GM12878 (cell line): ENCODE measurements around the gene PML. TPM values are rescaled to one million over a fixed set of nuclear protein-coding genes. Genes with fewer than 3 reads are reported as not detected.

Experiments
- ATAC-seq: fragments of 200-7000 bp; cut with Tn5 transposase; 3 replicates; pipeline ENCODE4 v1.9.1; 2020; ENCODE audit warnings: mild to moderate bottlenecking, moderate library complexity
- BruUV-seq: library from RNA; stranded (reverse); fragments of 400-500 nt; replicated peaks from 2 replicates; lab custom pipeline; 2021; lab: Mats Ljungman, UMichigan
- CTCF ChIA-PET: fragments of 300-600 bp; sonication (Branson Sonifier 250); formaldehyde crosslinking; extraction: SDS; loops from one replicate; lab custom pipeline; 2021; ENCODE audit warnings: inconsistent platforms; lab: Yijun Ruan, JAX
- POLR2A ChIA-PET: fragments of 350-600 bp; formaldehyde crosslinking; extraction: SDS; loops from one replicate; lab custom pipeline; 2021; ENCODE audit warnings: inconsistent platforms; lab: Charles Lee
- RAD21 ChIA-PET: fragments of 300-600 bp; sonication (Branson Sonifier 250); formaldehyde crosslinking; loops from one replicate; lab custom pipeline; 2023; ENCODE audit warnings: antibody characterized with exemption; ENCODE audit not compliant: unreplicated experiment; lab: Charles Lee
- SMC1A ChIA-PET: fragments of 300-600 bp; sonication (Branson Sonifier 250); formaldehyde crosslinking; loops from one replicate; lab custom pipeline; 2023; ENCODE audit not compliant: unreplicated experiment, uncharacterized antibody; lab: Charles Lee
- DNase-seq: peaks from one replicate; pipeline ENCODE4 v3.0.0-alpha.2; 2011; ENCODE audit warnings: low read depth, low spot score
- FAIRE-seq: peaks from 3 replicates; lab custom pipeline; 2011; peaks lifted over from hg19 to GRCh38; lab: Jason Lieb, UNC
- H2AFZ ChIP-seq: 2 replicates; pipeline ENCODE4 v1.6.0; 2011; ENCODE audit warnings: low read depth, low read length, control low read depth; ENCODE audit not compliant: control insufficient read depth
- H3K27ac ChIP-seq: 2 replicates; pipeline ENCODE4 v1.5.1; 2011; ENCODE audit warnings: control low read depth; ENCODE audit not compliant: control insufficient read depth, insufficient read depth
- H3K27me3 ChIP-seq, 2 experiments: replicated peaks in 1 of 2; 2 replicates each; pipeline versions ENCODE4 v1.6.0 to v1.6.1; 2011; ENCODE audit warnings: low read length in 1 of 2; ENCODE audit not compliant: control insufficient read depth in 2 of 2, insufficient read depth in 2 of 2
- H3K36me3 ChIP-seq, 2 experiments: 2 replicates each; pipeline ENCODE4 v1.5.1; 2011; ENCODE audit warnings: low read length in 1 of 2; ENCODE audit not compliant: control insufficient read depth in 2 of 2, insufficient read depth in 2 of 2
- H3K4me1 ChIP-seq: 2 replicates; pipeline ENCODE4 v1.6.1; 2011; ENCODE audit warnings: mild to moderate bottlenecking, low read length, moderate library complexity, mixed read lengths; ENCODE audit not compliant: control insufficient read depth, insufficient read depth
- H3K4me2 ChIP-seq: 2 replicates; pipeline ENCODE4 v1.6.0; 2011; ENCODE audit warnings: control low read depth; ENCODE audit not compliant: control insufficient read depth, insufficient read depth
- H3K4me3 ChIP-seq: fragments of 200-600 bp; sonication (generic); 2 replicates; pipeline ENCODE4 v1.5.1; 2016
- H3K79me2 ChIP-seq: 2 replicates; pipeline ENCODE4 v1.6.0; 2011; ENCODE audit warnings: low read length; ENCODE audit not compliant: control insufficient read depth, insufficient read depth
- H3K9ac ChIP-seq: 2 replicates; pipeline ENCODE4 v1.8.0; 2011; ENCODE audit warnings: low read length, control low read depth, mixed read lengths; ENCODE audit not compliant: control insufficient read depth, insufficient read depth
- H3K9me3 ChIP-seq: replicated peaks from 3 replicates; pipeline ENCODE4 v1.5.1; 2011; ENCODE audit warnings: mild to moderate bottlenecking, low read length; ENCODE audit not compliant: control insufficient read depth, insufficient read depth
- H4K20me1 ChIP-seq: 2 replicates; pipeline ENCODE4 v1.6.0; 2011; ENCODE audit not compliant: control insufficient read depth, insufficient read depth
- BACH1 ChIP-seq: fragments of 450-650 bp; IDR thresholded peaks from 2 replicates; pipeline ENCODE4 v1.6.1; 2017; ENCODE audit warnings: mild to moderate bottlenecking, borderline replicate concordance
- BCL3 ChIP-seq: IDR thresholded peaks from 2 replicates; pipeline ENCODE4 v1.6.1; 2011; ENCODE audit warnings: borderline replicate concordance, low read depth, mild to moderate bottlenecking, moderate library complexity, low read length; ENCODE audit not compliant: insufficient read depth, poor library complexity, severe bottlenecking
- BHLHE40 ChIP-seq, 2 experiments: fragments of 450-650 bp in 1 of 2; IDR thresholded peaks; 2 replicates each; pipeline ENCODE4 v1.6.1; 2011 to 2017; ENCODE audit warnings: low read depth in 2 of 2, borderline replicate concordance in 1 of 2, improper control_type of control experiment in 1 of 2, low read length in 1 of 2, mild to moderate bottlenecking in 1 of 2
- BMI1 ChIP-seq: fragments of 450-650 bp; IDR thresholded peaks from 2 replicates; pipeline ENCODE4 v1.6.1; 2016; ENCODE audit warnings: mild to moderate bottlenecking, moderate library complexity, borderline replicate concordance
- CREM ChIP-seq: IDR thresholded peaks from 2 replicates; pipeline ENCODE4 v1.6.1; 2014; ENCODE audit warnings: antibody characterized with exemption, low read depth
- GATAD2B ChIP-seq: fragments of 450-650 bp; conservative IDR thresholded peaks from 2 replicates; pipeline ENCODE4 v1.6.1; 2017; ENCODE audit warnings: low read depth, mild to moderate bottlenecking, moderate library complexity
- RAD51 ChIP-seq: fragments of 450-650 bp; IDR thresholded peaks from 2 replicates; pipeline ENCODE4 v1.6.1; 2016; ENCODE audit warnings: moderate library complexity, mild to moderate bottlenecking, inconsistent platforms
- SIN3A ChIP-seq: IDR thresholded peaks from 2 replicates; pipeline ENCODE4 v1.6.1; 2012; ENCODE audit warnings: low read depth, low read length, improper control_type of control experiment
- ZBTB4 ChIP-seq: fragments of 450-650 bp; formaldehyde crosslinking; IDR thresholded peaks from 2 replicates; pipeline ENCODE4 v1.4.0; 2022; ENCODE audit warnings: mild to moderate bottlenecking, moderate library complexity
- WGBS: methylation state at CpG from one replicate; pipeline ENCODE4 v1.1.6; 2016; ENCODE audit warnings: low lambda C conversion rate; ENCODE audit not compliant: insufficient replicate concordance, insufficient coverage; ENCODE audit errors: missing lambda C conversion rate; 5-methylcytosine and 5-hydroxymethylcytosine counted together
- in situ Hi-C: fragments of 300-500 bp; cut with MboI; formaldehyde crosslinking; loops from 9 replicates; pipeline ENCODE4 v1.14.3; 2018; ENCODE audit warnings: mixed read lengths
- intact Hi-C: fragments of 100-400 bp; cut with micrococcal nuclease; formaldehyde crosslinking; loops from one replicate; pipeline ENCODE4 v1.14.2; 2022; ENCODE audit not compliant: unreplicated experiment
- polyA plus RNA-seq, 11 experiments: library from polyadenylated mRNA; depleted of rRNA in 4 of 11; unstranded in 6 of 11; stranded (reverse) in 5 of 11; fragments of >200 nt; fragmentation: Nextera tagmentation in 4 of 11; fragmentation: Illumina TruSeq in 1 of 11; extraction: Ambion mirVana in 4 of 11; extraction: Trizol in 1 of 11; gene quantifications; 1 replicate in 1 of 11; 2 replicates in 10 of 11; pipeline versions ENCODE4 v1.2.1 to v1.2.3, GENCODE V29; 2011 to 2016; ENCODE audit warnings: inconsistent platforms in 2 of 11, missing spikeins in 2 of 11, low read depth in 1 of 11
- total RNA-seq, 4 experiments: library from RNA; depleted of rRNA in 3 of 4; stranded (reverse); fragments of >200 nt in 3 of 4; fragmentation: Illumina TruSeq in 1 of 4; extraction: Trizol in 1 of 4; gene quantifications; 2 replicates each; pipeline versions ENCODE4 v1.2.1 to v1.2.3, GENCODE V29; 2013 to 2021
- TF ChIP-seq, protein P1 (sequence below): fragments of 450-650 bp; IDR thresholded peaks from 2 replicates; pipeline ENCODE4 v1.6.1; 2017; ENCODE audit warnings: antibody characterized with exemption, mild to moderate bottlenecking, moderate library complexity
- TF ChIP-seq, protein P2 (sequence below): fragments of 450-650 bp; IDR thresholded peaks from 2 replicates; pipeline ENCODE4 v1.6.1; 2017; ENCODE audit warnings: low read depth, mild to moderate bottlenecking, moderate library complexity

The PML gene
- total and polyA plus RNA-seq, 10 of the 15 experiments (the other 5 are each of a cell fraction or from before 2014, with no cell fraction given) = 8.5 to 95.5 (median 30.8) TPM

DNA sequence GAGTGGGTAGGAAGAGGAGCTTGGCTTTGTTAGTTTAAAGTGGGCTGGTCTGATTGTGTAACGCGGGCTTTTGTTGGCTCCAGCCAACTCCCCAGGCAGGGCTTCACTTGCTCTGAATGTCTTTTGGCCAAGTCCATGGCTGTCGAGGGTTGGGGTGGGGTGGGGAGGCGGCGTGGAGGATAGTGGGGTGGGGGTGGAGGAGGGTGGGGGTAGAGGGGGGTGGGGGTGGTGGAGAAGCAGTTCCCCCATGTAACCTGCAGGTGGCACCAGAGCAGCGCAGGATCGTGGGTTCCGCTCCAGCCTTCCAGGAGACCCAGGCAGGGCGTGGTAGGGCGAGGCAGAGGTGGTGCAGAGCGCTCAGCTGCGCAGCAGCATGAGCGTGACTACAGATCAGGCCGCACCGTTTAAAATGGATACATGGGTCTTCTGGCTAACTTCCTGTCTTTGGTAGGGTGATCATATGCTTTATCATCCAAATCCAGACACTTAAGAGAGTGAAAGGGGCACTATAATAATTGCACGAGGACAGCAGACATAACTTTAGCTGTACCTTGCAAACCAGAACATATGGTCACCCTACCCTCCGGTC is 59.5 kb downstream of the PML start (continued):
- TF ChIP-seq RAD51 = no peak
- peak in 1 of 2 experiments; percentile 64; a peak in 1 of 4 replicates for TF ChIP-seq BHLHE40 (IDR thresholded peaks at IDR 0.05; ENCODE audit: borderline replicate concordance in 1 of 2, low read depth in 2 of 2, low read length in 1 of 2)

- RAD21 ChIA-PET = interaction anchor here (0.7 kb wide), 1 partner anchor 66 kb away, joined by 3 read pairs; no protein-coding TSS in a partner anchor
- SMC1A ChIA-PET = no interaction called here
- BruUV-seq = no TSS peak
- H3K4me2 ChIP-seq = no peak overlapping the region
- no peak overlapping the region for H2AFZ ChIP-seq
- no peaks in the 10 kb centered on the region for H4K20me1 ChIP-seq
- H3K36me3 ChIP-seq = no peaks in the 10 kb centered on the region
- POLR2A ChIA-PET = no interaction called here
- intact Hi-C loops = no loop called here
- no peaks in the 10 kb centered on the region; a peak in 1 of 4 replicates for H3K27me3 ChIP-seq
- no peaks in the 10 kb centered on the region for H3K4me1 ChIP-seq
- FAIRE-seq = no peak
- no peaks in the 10 kb centered on the region for H3K9me3 ChIP-seq
- no peak for TF ChIP-seq GATAD2B
- TF ChIP-seq BMI1 = no peak
- TF ChIP-seq, protein P1, sequence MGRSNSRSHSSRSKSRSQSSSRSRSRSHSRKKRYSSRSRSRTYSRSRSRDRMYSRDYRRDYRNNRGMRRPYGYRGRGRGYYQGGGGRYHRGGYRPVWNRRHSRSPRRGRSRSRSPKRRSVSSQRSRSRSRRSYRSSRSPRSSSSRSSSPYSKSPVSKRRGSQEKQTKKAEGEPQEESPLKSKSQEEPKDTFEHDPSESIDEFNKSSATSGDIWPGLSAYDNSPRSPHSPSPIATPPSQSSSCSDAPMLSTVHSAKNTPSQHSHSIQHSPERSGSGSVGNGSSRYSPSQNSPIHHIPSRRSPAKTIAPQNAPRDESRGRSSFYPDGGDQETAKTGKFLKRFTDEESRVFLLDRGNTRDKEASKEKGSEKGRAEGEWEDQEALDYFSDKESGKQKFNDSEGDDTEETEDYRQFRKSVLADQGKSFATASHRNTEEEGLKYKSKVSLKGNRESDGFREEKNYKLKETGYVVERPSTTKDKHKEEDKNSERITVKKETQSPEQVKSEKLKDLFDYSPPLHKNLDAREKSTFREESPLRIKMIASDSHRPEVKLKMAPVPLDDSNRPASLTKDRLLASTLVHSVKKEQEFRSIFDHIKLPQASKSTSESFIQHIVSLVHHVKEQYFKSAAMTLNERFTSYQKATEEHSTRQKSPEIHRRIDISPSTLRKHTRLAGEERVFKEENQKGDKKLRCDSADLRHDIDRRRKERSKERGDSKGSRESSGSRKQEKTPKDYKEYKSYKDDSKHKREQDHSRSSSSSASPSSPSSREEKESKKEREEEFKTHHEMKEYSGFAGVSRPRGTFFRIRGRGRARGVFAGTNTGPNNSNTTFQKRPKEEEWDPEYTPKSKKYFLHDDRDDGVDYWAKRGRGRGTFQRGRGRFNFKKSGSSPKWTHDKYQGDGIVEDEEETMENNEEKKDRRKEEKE = no peak
- no peak for TF ChIP-seq BACH1
- TF ChIP-seq CREM = no peak
- TF ChIP-seq, protein P2, sequence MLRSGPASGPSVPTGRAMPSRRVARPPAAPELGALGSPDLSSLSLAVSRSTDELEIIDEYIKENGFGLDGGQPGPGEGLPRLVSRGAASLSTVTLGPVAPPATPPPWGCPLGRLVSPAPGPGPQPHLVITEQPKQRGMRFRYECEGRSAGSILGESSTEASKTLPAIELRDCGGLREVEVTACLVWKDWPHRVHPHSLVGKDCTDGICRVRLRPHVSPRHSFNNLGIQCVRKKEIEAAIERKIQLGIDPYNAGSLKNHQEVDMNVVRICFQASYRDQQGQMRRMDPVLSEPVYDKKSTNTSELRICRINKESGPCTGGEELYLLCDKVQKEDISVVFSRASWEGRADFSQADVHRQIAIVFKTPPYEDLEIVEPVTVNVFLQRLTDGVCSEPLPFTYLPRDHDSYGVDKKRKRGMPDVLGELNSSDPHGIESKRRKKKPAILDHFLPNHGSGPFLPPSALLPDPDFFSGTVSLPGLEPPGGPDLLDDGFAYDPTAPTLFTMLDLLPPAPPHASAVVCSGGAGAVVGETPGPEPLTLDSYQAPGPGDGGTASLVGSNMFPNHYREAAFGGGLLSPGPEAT = no peak
- no peak for TF ChIP-seq SIN3A
- no peak for TF ChIP-seq ZBTB4 (CRISPR knock-in tag)
- no peak for TF ChIP-seq BCL3
- TF ChIP-seq, all 136 proteins: peak for 0
- no peaks in the 10 kb centered on the region for H3K79me2 ChIP-seq
- 28% methylated on average over 2 of the region's 2 CpGs for WGBS
- H3K4me3 ChIP-seq = no peak overlapping the region
- no peak for DNase-seq
- H3K27ac ChIP-seq = no peak overlapping the region
- no peak for ATAC-seq
- H3K9ac ChIP-seq = no peak overlapping the region
- CTCF ChIA-PET = interaction anchor here (0.6 to 1.2 kb wide), 5 partner anchors 10 to 846 kb away, joined by 3 to 4 read pairs (median 3); no protein-coding TSS in a partner anchor
- in situ Hi-C loops = no loop called here
Measured at GRCh38 chr15:74055804-74056203, 61.3 kb downstream of the PML start.
